GM21786 (cell line): Measurements from ENCODE around the gene HOMEZ.

Experiments
- ATAC-seq: cut with Tn5 transposase; IDR thresholded peaks from one replicate; pipeline ENCODE4 v1.9.1; 2021; ENCODE audit not compliant: unreplicated experiment

Gene HOMEZ

GRCh38 chr14:23308721-23309445, 23.0 kb upstream of the HOMEZ start:
- no peak for ATAC-seq

- ATAC-seq, result no peak
These were observed 22.0 kb upstream of the HOMEZ start for GRCh38 chr14:23307687-23308644.

- ATAC-seq, result no peak
These were observed 21.2 kb upstream of the HOMEZ start for GRCh38 chr14:23307146-23307530.

DNA sequence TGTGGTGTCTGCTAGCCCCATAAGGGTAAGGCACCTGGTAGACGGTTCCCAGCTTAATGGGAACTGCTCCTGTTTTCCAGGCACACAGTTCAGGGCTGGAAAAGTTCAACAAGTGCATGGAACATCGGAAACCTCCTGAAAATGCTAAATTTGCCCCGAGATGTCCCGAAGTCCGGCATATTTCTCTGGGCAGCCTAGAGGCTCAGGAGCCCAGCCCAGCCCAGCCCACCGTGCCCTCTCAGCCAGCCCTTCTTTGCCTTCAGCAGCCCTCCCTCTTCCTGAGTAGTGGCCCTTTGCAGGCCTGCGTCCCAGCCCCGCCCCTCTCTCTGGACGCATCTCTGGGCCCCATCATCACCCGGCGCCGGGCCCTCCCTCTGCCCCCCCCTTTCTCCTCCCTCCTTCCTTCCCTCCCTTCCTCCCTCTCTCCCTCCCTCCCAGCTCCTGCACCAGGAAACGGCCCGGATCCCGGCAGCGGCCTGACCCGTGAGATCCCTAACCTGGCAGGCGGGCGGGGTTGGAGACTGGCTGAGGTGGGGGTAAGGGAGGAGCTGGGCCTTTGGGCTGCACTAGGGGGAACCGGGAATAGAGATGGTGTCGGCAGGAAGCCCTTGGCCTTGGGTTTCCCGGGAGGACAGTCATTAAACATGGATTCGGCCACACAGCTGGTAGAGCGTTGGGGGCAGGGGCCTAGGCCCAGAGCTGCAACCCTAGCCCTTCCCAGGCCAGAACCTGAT, 20.6 kb upstream of the HOMEZ start, which contains the start of gene BCL2L2:
TSS of gene BCL2L2 (plus strand) at position 422 of the 734 bp plus-strand sequence. CDS start 935 bp downstream, outside the sequence.
- ATAC-seq, result peak; percentile 22

GRCh38 chr14:23302290-23303225, 16.6 kb upstream of the HOMEZ start, which contains the start of gene PPP1R3E:
Gene PPP1R3E, minus strand, starts transcription at chr14:23302859. Its CDS starts 283 bp downstream, at chr14:23302576.
- peak; percentile 28 for ATAC-seq

- peak; percentile 11 for ATAC-seq
These were observed 16.0 kb upstream of the HOMEZ start for GRCh38 chr14:23301969-23302289.

DNA sequence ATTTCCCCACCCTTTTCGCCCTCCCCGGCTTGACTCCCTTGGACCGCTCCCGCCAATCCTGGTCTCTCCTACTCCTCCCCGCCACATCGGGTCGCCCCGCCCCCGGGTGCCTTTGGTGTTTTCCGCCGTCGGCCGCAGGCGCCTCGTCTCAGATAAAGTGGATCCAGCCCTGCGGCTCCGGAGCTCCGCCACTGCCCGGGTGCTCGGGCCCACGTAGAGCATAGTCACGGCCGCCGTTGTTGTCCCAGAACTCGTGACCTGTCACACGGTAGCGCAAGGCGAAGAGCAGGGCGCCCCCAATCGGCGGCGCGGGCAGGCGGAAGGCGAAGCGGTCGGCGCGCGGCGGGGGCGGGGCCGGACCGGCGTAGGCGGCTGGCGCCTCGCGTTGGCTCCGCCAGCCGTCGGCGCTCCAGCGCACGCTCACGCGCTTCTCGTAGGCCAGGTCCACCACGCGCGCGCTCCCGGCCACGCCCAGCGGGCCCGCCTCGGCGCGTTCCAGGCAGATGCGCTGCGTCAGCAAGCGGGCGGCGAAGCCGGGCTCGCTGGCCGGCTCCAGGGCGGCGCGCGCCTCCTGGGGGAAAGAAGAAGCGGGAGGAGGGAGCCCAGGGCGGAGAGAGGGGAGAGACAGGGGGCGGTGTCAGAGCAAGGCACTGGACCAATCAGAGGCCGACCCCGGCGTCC, 15.5 kb upstream of the HOMEZ start:
- peak; percentile 71 for ATAC-seq

- ATAC-seq, result no peak
These were observed 14.8 kb upstream of the HOMEZ start for GRCh38 chr14:23300687-23301223.

DNA sequence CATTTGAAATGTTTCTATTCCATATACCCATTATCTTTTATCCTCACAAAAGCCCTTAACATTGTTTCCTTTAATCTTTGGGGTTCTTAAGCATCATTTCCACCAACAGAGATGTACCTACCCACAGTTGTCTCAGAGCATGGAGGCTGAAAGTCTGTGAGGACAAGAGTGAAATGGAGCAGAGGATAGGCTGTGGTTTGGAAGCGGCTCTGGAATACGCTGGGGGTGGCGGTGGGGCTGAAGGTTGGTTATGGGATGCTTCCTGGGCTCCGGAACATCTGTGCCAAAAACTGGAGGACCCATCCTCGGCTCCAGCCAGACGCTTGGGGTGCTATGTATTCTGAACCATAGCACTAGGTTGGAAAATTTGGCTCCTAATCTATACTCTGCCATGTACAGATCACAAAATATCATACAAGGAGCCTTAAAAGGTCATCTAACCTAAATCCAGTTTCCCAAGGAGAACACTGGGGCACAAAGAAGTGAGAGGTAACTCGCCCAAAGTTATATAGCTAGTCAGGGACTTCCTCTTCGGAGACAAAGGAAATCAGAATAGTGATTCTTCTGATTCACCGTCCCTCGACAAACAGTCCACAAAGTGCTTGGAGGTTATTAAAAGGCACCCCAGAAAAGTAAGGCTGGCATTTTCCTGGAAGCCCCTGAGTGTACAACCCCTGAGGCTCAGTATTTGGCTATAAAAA, 14.2 kb upstream of the HOMEZ start:
- ATAC-seq, result no peak

- ATAC-seq, result no peak
These were observed 13.5 kb upstream of the HOMEZ start for GRCh38 chr14:23299211-23299957.

DNA sequence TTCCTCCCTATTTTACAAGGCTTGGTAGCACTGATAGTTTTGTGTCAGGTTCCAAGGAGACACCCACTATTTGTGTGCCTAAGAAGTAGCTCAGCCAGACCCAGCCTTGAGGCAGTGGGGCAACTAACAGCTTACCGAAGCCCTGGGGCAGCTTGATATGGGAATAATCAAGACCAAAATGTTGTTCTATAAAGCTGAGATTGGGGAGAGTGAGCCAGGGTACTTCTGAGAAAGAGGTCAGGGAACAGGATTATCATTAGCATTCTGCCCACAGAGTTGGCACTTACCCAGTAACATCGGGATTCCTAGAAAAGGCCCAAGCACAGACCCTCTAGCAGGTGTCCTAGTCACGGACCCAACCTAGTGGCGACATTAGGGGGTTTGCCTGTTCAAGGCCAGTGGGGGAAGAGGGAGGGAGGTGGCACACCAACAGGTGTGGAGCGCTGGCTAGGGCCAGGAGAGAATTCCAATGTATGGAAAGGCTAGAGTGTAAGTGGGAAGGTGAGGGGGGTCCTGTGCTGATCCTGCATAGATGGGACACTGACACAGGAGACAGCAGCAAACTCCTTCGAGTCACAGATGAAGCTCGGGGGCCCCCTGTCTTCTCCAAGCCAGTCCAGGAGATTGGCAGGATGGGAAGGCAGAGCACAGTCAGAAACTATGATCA, 11.8 kb upstream of the HOMEZ start:
- ATAC-seq, result no peak

- no peak for ATAC-seq
These were observed 11.2 kb upstream of the HOMEZ start for GRCh38 chr14:23297096-23297495.

DNA sequence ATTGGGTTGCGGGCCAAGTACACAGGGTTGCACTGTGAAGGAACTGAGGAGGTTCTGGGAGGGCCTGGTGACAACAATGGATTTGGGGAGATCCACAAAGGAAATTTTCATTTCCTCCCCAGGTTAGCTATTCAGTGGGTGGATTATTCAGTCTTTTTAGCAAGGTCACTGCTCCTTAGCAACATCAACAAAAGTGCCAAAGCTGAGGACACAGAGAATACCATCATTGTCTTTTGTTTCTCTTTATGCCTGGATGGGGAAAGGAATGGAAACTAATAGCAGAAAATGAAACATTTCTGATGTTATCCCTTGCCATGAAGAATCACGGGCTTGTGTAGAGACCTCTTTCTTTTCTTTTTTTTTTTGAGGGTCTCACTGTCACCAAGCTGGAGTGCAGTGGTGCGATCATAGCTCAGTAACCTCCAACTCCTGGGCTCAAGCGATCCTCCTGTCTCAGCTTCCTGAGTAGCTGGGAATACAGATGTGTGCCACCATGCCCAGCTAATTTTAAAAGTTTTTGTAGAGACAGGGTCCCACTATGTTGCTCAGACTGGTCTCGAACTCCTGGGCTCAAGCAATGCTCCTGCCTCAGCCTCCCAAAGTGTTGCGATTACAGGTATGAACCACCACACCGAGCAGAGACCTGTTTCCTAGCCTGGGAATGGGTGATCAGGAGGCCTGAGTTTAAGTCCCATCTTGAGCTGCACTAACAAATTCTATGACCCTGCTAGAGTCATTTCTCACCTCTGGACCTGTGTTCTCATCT, 10.3 kb upstream of the HOMEZ start:
- ATAC-seq, result no peak

DNA sequence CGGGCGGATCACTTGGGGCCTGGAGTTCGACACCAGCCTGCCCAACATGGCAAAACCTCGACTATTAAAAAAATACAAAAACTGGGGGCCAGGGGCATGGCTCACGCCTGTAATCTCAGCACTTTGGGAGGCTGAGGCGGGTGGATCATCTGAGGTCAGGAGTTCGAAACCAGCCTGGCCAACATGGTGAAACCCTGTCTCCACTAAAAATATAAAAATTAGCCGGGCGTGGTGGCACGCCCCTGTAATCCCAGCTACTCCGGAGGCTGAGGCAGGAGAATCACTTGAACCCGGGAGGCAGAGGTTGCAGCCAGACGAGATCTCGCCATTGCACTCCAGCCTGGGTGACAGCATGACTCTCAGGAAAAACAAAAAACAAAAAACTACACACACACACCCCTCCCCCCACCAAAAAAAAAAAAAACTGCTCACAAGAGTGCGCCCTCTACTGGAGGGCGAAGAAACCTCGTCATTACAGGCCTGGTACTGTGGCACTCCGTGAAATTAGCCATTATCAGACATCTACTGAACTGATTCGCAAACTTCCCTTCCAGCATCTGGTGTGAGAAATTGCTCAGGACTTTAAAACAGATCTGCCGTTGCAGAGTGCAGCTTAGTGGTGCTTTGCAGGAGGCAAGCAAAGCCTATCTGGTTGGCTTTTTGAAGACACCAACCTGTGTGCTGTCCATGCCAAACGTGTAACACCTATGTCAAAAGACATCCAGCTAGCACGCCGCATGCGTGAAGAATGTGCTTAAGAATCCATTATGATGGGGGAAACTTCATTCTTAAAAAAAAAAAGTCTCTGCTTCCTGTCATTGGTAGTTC, 9.0 kb upstream of the HOMEZ start:
- no peak for ATAC-seq

- no peak for ATAC-seq
These were observed 1.1 kb upstream of the HOMEZ start for GRCh38 chr14:23286902-23287479.
